ENCODE results near the gene RPL10. TPM values are rescaled to one million over a fixed set of nuclear protein-coding genes. Genes with fewer than 3 reads are reported as not detected.

RPL10 gene
- total RNA-seq, 1 donor from 2014 or later = 1,937 TPM

DNA sequence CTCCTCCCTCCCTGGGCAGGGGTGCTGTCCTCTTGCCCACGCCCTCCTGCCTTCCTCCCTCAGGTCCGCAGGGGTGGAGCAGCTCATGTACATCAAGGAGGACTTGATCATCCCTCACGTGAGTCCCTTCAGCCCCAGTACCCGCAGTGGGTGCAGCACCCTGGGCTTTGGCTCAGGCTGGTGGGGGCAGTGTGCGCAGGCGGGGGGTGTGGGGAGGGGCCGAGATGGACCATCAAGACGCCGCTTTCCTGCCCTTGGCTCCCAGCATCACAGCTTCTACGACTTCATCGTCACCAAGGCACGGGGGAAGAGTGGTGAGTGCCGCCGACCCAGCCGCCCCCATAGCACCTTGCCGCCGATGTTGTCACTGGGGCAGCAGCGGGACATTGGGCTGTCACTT, 51.4 kb downstream of the RPL10 start:
- DNase-seq (ENCODE audit: low spot score) = no peak

DNA sequence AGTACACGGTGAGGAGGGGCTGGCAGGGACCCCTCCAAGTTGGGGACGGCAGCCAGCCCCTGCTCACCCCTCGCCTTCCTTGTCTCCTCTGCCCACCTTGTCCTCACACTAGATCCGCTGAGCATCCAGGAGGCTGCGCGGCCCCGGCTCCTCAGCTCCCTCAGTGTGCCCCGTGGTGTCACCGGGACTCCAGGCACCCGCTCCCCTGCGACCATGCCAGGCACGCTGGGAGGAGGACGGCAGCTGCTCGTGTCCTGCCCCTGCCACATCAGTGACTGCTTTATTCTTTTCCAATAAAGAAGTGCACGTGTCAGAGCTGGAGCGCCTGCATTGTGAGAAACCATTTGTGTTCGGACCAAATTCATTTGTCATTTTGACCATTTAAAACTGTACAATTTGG, 52.1 kb downstream of the RPL10 start:
- no peak for DNase-seq (ENCODE audit: low spot score)

Other genes starting within 250 kb of the RPL10 start
- not detected for gene OPN1MW, start 215.8 kb upstream of the RPL10 start, total RNA-seq
- not detected for gene OPN1MW2, start 178.6 kb upstream of the RPL10 start, total RNA-seq
- gene OPN1MW3, start 140.8 kb upstream of the RPL10 start, total RNA-seq = not detected
- not detected for gene TEX28, start 103.3 kb upstream of the RPL10 start, total RNA-seq
- not detected for gene TKTL1, start 102.6 kb upstream of the RPL10 start, total RNA-seq
- 2,367 TPM for gene FLNA, start 23.7 kb upstream of the RPL10 start, total RNA-seq
- gene EMD, start 19.1 kb upstream of the RPL10 start, total RNA-seq = 62.6 TPM
- 28.2 TPM for gene DNASE1L1, start 10.9 kb downstream of the RPL10 start, total RNA-seq
- 49.8 TPM for gene TAFAZZIN, start 13.2 kb downstream of the RPL10 start, total RNA-seq
- gene ATP6AP1, start 30.3 kb downstream of the RPL10 start, total RNA-seq = 108 TPM
- gene GDI1, start 38.8 kb downstream of the RPL10 start, total RNA-seq = 157 TPM
- gene FAM50A, start 45.8 kb downstream of the RPL10 start, total RNA-seq = 71.3 TPM
- gene PLXNA3, start 59.9 kb downstream of the RPL10 start, total RNA-seq = 75.6 TPM
- 26.3 TPM for gene LAGE3, start 80.9 kb downstream of the RPL10 start, total RNA-seq
- 38.2 TPM for gene UBL4A, start 88.2 kb downstream of the RPL10 start, total RNA-seq
- gene SLC10A3, start 92.3 kb downstream of the RPL10 start, total RNA-seq = 32.2 TPM
- gene FAM3A, start 117.9 kb downstream of the RPL10 start, total RNA-seq = 75.3 TPM
- gene G6PD, start 148.5 kb downstream of the RPL10 start, total RNA-seq = 119 TPM
- 31.2 TPM for gene IKBKG, start 149.2 kb downstream of the RPL10 start, total RNA-seq
- gene CTAG1A, start 186.8 kb downstream of the RPL10 start, total RNA-seq = not detected
- gene CTAG1B, start 220.9 kb downstream of the RPL10 start, total RNA-seq = not detected